ENCODE data around the gene AP3S2. TPM values are rescaled to one million over a fixed set of nuclear protein-coding genes. Genes with fewer than 3 reads are reported as not detected.
A peak's percentile ranks its signal among the peaks of the same experiment; 100 is the strongest.

Gene AP3S2
- total RNA-seq, 2 experiments from 2014 or later, result 25.3 to 28.1 TPM

DNA sequence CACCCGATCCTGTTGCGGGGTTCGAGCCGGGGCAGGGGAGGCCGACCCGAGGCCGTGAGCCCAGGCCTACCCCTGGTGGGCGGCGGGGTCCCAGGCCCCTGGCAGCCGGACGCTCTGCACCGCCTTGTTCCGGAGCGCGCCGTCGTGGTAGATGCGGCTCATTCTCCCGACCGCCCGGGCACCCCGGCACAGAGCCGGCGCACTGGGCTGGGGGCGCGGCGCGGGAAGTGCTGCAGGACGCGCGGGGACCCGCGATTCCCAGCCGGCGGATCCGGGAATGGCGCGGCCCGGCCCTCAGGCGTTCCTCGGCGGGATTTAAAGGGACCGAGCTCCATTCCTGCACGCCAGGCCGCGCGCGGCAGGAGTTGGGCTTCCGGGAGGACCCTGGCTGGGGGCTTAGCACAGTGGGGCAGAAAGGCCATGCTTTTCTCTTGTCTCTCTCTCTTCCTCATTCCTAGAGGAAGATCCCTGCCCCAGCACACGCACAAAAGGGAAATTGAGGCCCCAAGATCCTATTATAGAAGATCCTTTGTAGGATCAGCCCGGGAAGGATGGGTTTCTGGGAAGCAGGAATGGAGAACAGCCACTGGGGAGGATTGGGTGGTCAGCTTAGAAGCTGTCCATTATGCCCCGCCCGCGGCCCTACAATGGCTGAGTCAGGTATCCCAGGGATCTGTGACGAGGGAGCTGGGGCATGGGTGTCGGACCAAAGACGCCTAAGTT is 19.0 kb upstream of the AP3S2 start, which contains the start of gene ARPIN:
TSS of gene ARPIN (minus strand) at position 279 of the 723 bp plus-strand sequence. CDS start at position 162, 117 bp downstream.
- no peak for DNase-seq
- ChIA-PET CTCF (interaction anchor here (0.6 to 1.4 kb wide), 3 partner anchors 21 to 159 kb away, joined by 3 to 10 read pairs (median 4); no protein-coding TSS in a partner anchor), POLR2A (no interaction called here)
- Mint-ChIP-seq H3K36me3 (ENCODE audit: low read depth) (no peaks in the 10 kb centered on the region), H3K27me3 (peaks cover 42% of the 10 kb centered on the region), H3K27ac (no peak within 1 kb of the TSS), H3K4me3 (peak within 1 kb of the TSS; percentile 29), H3K9me3 (no peaks in the 10 kb centered on the region), H3K4me1 (no peaks in the 10 kb centered on the region)

DNA sequence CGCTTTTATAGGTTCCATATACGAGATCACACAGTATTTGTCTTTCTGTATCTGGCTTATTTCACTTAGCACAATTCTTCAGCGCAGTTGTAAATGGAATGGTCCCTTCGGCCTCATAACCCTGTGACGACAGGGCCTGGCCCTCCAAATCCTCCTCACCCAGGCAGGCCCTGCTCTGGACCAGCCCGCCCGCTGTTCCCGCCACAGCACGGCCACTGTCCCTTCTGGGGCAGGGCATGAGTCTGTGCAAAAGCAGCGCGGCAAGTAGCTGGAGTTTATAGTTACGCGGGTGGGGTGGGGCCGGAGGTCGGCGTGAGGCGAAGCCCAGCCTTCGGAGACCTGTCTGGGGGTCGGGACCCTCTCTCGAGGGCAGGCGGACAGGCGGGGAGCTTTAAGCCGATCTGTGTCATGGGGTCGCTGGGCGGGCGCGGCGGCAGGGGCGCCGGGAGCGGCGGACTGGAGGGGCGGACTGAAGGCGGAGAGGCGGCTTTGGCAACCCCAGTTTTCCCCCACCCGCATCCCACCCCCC is 18.4 kb upstream of the AP3S2 start:
- no peak for DNase-seq
- H3K4me3 Mint-ChIP-seq, result no peak overlapping the region
- POLR2A ChIA-PET, result no interaction called here

DNA sequence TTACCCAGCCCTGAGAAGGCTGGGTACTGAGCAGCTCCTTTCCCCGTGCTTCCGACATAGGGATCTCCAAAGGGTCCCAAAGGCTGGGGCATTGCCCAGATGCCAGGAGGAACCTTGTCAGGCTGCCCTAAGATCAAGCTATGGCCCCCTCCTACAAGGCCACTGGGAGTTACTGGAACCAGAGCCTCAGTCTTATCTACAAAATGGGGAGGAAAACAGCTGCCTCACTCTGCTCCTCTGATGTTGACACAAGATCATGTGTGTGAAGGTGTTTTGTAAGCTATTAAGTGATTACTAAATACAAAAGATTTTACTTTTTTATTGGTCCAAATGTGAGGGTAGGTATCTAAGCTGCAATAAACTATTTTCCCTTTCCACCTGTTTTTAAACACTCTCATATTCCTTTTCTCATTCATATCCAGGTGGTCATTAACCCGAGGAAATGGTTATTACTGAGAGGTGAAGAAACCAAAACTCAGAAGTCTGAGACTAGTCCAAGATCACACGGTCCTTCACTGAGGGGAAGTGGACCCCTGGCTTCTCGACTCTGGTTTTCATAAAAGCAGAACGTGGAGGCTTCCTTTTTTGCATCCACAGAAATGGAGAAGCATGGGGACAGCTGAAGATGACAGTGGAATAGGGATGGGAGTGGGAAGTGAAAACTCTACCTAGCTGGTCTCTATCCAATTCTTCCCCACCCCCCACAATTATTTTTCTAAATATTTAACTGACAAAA is 17.3 kb upstream of the AP3S2 start:
- Mint-ChIP-seq H3K27me3 (peaks cover 35% of the 10 kb centered on the region), H3K27ac (no peak overlapping the region), H3K36me3 (ENCODE audit: low read depth) (no peaks in the 10 kb centered on the region), H3K4me3 (no peak overlapping the region), H3K4me1 (no peaks in the 10 kb centered on the region), H3K9me3 (no peaks in the 10 kb centered on the region)
- POLR2A ChIA-PET, result no interaction called here
- DNase-seq, result no peak
- CTCF ChIA-PET, result no interaction called here

More for the DNA sequence above, 18.4 kb upstream of the AP3S2 start:
- Mint-ChIP-seq H3K4me1 (no peaks in the 10 kb centered on the region), H3K27ac (no peak overlapping the region), H3K36me3 (ENCODE audit: low read depth) (no peaks in the 10 kb centered on the region), H3K27me3 (peaks cover 39% of the 10 kb centered on the region), H3K9me3 (no peaks in the 10 kb centered on the region)
- CTCF ChIA-PET, result interaction anchor here (1.4 kb wide), 1 partner anchor 152 kb away, joined by 10 read pairs; no protein-coding TSS in a partner anchor

DNA sequence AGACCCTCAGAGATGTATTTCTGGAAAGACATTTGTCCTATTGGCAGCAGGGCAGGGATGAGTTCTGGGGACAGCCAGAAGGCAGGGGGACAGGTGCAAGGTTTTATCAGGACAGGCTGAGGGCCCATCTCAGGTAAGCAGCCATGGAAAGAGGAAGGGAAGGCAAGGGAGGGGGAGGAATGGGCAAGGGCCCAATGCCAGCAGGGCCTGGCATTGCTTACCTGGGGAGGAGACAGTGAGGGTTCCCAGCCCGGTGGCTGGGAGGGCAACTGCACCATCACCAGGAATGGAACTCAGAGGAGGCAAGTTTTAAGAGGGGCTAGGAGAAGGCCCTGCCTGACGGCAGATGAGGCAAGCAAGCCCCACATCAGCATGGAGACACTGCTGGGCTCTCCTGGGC is 15.8 kb upstream of the AP3S2 start:
- H3K27ac Mint-ChIP-seq, result no peak overlapping the region
- no peak for DNase-seq
- H3K36me3 Mint-ChIP-seq (ENCODE audit: low read depth), result no peaks in the 10 kb centered on the region
- H3K4me3 Mint-ChIP-seq, result no peak overlapping the region
- no peaks in the 10 kb centered on the region for H3K9me3 Mint-ChIP-seq
- no peaks in the 10 kb centered on the region for H3K4me1 Mint-ChIP-seq
- CTCF ChIA-PET, result no interaction called here
- POLR2A ChIA-PET, result no interaction called here
- peaks cover 32% of the 10 kb centered on the region for H3K27me3 Mint-ChIP-seq

DNA sequence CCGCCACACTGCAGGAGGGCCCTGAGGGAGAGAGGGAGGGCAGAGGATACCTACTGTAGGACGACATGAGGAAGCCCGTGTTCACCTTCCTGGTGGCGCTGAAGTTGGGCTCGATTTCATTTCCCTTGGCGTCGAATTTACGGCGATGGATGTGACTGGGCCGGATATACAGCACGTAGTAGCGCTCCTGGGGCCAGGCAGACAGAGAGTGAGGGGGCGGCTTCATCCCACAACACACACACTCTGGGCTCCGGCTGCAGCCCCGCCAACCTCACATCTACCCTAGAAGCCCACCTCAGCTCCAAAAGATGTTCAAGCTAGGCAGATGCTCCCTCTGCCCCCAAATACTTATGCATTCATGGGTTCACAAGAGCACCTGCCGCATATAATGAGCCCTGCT is 14.4 kb upstream of the AP3S2 start:
- Mint-ChIP-seq H3K4me1 (no peaks in the 10 kb centered on the region), H3K27ac (no peak overlapping the region), H3K27me3 (peaks cover 23% of the 10 kb centered on the region), H3K4me3 (no peak overlapping the region), H3K9me3 (no peaks in the 10 kb centered on the region), H3K36me3 (ENCODE audit: low read depth) (no peaks in the 10 kb centered on the region)
- no peak for DNase-seq
- ChIA-PET POLR2A (no interaction called here), CTCF (no interaction called here)

DNA sequence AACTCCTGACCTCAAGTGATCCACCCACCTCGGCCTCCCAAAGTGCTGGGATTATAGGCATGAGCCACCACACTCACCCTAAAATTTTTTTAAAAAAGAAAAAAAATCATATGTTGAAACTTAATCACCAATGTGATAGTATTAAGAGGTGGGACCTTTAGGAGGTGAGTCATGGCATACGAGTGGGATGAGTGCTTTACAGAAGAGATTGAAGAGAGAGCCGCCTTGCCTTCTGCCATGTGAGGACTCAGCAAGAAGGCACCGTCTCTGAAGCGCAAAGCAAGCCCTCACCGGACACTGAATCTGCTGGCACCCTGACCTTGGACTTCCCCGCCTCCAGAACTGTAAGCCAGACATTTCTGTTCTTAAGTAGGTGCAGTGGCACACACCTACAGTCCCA is 13.5 kb upstream of the AP3S2 start:
- ChIA-PET POLR2A (no interaction called here), CTCF (interaction anchor here (0.9 kb wide), 1 partner anchor 11 kb away, joined by 3 read pairs; no protein-coding TSS in a partner anchor)
- H3K36me3 Mint-ChIP-seq (ENCODE audit: low read depth), result no peaks in the 10 kb centered on the region
- H3K9me3 Mint-ChIP-seq, result no peaks in the 10 kb centered on the region
- no peak overlapping the region for H3K4me3 Mint-ChIP-seq
- H3K4me1 Mint-ChIP-seq, result no peaks in the 10 kb centered on the region
- no peak for DNase-seq
- H3K27me3 Mint-ChIP-seq, result peaks cover 19% of the 10 kb centered on the region
- H3K27ac Mint-ChIP-seq, result no peak overlapping the region

DNA sequence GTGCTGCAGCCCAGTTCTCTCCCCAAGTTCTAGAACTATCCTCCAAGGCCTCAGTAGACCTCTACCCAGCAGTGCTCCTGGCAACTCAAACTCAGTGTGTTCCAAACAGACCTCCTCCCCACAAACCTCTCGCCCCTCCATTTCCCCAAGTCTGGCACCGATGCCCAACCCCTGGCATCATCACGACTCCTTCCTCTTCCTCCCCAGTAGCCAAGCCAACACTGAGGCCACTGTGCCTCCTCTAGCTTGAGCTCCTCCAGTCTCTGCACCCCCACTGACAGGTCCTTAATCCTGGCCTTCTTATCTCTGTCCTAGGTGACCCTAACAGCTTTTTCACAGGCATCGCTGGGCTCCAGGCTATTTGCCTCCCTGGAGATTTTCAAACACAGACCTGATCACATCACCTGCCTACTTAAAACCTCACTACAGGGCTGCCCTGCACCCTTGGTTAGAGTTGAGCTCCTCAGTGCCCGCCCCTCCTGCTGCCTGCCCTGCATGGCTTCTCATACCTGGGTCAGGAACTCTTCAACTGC is 12.1 kb upstream of the AP3S2 start:
- DNase-seq, result no peak
- Mint-ChIP-seq H3K9me3 (no peaks in the 10 kb centered on the region), H3K27ac (no peak overlapping the region), H3K4me3 (no peak overlapping the region), H3K27me3 (peaks cover 6% of the 10 kb centered on the region), H3K36me3 (ENCODE audit: low read depth) (no peaks in the 10 kb centered on the region), H3K4me1 (no peaks in the 10 kb centered on the region)
- CTCF ChIA-PET, result interaction anchor here (1.0 kb wide), 2 partner anchors 12 to 15 kb away, joined by 3 read pairs; partner anchors contain the start of gene AP3S2
- POLR2A ChIA-PET, result no interaction called here

DNA sequence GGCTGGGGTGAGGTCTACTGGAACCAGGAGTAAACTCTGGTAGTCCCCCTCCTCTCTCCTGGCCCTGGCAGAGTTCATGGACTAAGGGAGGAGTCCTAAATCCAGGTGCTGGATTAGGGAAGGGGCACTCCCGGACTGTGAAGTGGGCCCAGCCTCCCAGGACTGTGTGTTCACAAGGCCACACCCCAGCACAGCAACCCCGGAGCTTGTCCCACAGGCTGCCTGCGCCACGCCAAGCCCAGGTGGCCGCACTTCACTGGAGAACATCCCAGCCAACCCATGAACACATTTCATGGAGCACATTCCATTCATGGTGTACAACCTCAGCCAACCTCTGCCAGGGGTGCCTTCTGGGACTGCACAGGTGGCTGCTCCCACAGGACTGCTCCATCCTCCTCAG is 10.7 kb upstream of the AP3S2 start:
- no peak overlapping the region for H3K4me3 Mint-ChIP-seq
- CTCF ChIA-PET, result interaction anchor here (1.8 kb wide), 1 partner anchor 167 kb away, joined by 3 read pairs; no protein-coding TSS in a partner anchor
- no peaks in the 10 kb centered on the region for H3K27me3 Mint-ChIP-seq
- no peaks in the 10 kb centered on the region for H3K4me1 Mint-ChIP-seq
- H3K27ac Mint-ChIP-seq, result no peak overlapping the region
- no peaks in the 10 kb centered on the region for H3K36me3 Mint-ChIP-seq (ENCODE audit: low read depth)
- no peak for DNase-seq
- POLR2A ChIA-PET, result no interaction called here
- H3K9me3 Mint-ChIP-seq, result no peaks in the 10 kb centered on the region

DNA sequence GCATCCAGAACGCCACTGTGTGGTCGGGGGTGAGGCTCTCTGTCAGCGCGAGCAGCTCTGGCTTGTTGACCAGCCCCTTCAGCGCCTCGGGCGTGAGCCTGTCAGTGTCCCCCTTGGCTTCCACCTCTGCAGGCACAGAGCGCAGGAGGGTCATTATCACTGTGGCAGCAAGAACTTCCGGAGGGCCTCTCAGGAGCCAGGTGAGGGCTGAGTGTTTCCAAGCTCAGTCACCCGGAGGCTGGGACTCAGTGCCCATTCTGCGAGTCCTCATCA is 10.0 kb upstream of the AP3S2 start:
- Mint-ChIP-seq H3K9me3 (no peaks in the 10 kb centered on the region), H3K4me1 (no peaks in the 10 kb centered on the region), H3K36me3 (ENCODE audit: low read depth) (no peaks in the 10 kb centered on the region), H3K27ac (no peak overlapping the region), H3K4me3 (no peak overlapping the region), H3K27me3 (no peaks in the 10 kb centered on the region)
- no peak for DNase-seq
- CTCF ChIA-PET, result interaction anchor here (1.8 kb wide), 1 partner anchor 167 kb away, joined by 3 read pairs; no protein-coding TSS in a partner anchor
- POLR2A ChIA-PET, result no interaction called here

DNA sequence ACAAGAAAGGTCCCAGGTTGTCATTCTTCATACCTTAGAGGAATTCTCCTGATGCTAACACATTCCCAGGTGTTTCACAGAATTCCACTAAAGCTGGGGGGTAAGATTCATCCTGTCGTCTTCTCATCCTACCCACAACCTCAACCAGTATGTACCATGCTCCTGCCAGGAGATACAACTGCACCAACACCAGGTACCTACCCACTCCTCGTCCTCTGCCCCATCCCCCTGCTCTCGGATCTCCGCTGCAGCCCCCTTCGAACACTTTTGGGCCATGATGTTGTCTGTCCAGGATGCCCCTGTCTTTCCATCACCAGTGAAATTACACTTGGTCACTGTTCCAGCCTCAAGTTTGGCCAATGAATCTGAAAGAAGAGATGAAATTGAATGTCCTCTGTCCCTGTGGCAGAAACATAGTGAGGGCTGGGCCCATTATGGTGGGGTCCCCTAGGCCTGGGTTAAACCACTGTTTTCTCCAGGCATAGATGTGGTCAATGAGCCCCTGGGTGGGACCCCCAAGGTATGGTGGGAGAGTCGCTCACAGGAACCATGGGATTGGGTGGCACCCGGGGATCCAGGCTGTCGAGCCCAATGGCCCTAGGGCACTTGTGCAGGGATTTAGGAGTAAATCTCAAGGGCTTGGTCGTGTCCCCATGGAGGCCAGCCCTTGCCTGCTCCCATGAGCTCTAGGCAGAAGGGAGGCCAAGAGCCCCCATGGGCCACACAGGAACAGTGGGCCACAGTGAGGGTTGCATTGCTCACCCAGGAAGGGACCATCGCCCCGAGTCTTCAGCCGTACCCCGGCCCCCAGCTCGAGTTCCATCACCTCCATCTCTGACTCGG is 9.4 kb upstream of the AP3S2 start:
- Mint-ChIP-seq H3K36me3 (ENCODE audit: low read depth) (no peaks in the 10 kb centered on the region), H3K27ac (no peak overlapping the region)
- POLR2A ChIA-PET, result no interaction called here

DNA sequence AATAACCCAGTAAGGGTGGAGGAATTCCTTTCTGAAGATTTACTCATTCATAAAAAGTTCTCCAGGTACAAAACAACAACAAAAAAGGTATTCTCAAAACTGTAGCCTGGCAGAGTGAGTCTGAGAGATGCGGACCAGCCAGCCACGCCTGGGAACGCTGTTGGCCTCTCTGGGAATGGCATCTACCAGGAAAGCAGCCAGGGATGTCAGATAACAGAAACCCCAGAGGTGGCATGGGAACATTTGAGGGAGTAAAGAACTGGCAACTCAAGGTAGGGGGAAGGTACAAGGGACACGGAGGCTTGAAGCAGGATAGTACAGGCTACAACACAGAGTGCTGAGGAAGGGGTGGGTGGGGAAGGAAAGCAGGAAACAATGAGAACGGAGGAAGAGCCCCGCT is 7.1 kb upstream of the AP3S2 start:
- CTCF ChIA-PET, result interaction anchor here (0.5 kb wide), 1 partner anchor 131 kb away, joined by 3 read pairs; no protein-coding TSS in a partner anchor
- H3K36me3 Mint-ChIP-seq (ENCODE audit: low read depth), result no peaks in the 10 kb centered on the region
- H3K27ac Mint-ChIP-seq, result no peak overlapping the region
- no peaks in the 10 kb centered on the region for H3K9me3 Mint-ChIP-seq
- POLR2A ChIA-PET, result no interaction called here
- H3K4me3 Mint-ChIP-seq, result no peak overlapping the region
- no peaks in the 10 kb centered on the region for H3K4me1 Mint-ChIP-seq
- H3K27me3 Mint-ChIP-seq, result peaks cover 2% of the 10 kb centered on the region
- DNase-seq, result no peak

More for the DNA sequence above, 9.4 kb upstream of the AP3S2 start:
- Mint-ChIP-seq H3K4me3 (no peak overlapping the region), H3K9me3 (no peaks in the 10 kb centered on the region), H3K4me1 (no peaks in the 10 kb centered on the region), H3K27me3 (no peaks in the 10 kb centered on the region)
- no peak for DNase-seq
- CTCF ChIA-PET, result interaction anchor here (0.5 to 1.8 kb wide), 2 partner anchors 168 to 270 kb away, joined by 3 to 5 read pairs; no protein-coding TSS in a partner anchor

DNA sequence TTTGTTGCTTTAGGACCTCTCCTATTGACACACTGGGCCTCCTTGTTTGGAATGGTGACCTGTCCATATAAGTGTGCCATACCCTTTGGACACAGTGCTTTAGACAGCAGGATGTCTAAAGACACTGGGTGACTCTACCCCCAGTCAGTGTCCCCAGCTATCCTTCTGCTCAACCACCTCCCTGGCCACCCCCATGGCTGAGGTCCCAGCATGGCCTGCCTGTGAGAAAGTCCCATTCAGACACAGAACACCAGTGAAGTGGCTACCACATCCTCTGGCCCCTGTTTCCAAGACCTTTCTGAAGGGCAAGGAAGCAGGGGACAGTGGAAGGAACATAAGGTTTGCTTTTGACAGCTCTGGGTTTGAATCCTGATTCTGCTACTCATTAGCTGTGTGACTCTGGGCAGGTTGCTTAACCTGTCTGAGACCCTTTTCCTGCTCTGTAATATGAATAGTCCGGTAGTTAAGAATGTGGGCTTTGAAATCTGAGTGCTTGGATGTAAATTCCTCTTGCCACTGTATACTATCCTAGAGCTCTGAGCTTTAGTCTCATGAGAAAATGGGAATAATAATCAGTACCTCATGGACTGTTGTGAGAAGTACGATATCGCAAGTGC is 6.3 kb upstream of the AP3S2 start:
- no peak for DNase-seq
- POLR2A ChIA-PET, result no interaction called here
- CTCF ChIA-PET, result interaction anchor here (0.5 to 2.4 kb wide), 3 partner anchors 11 to 148 kb away, joined by 3 to 13 read pairs (median 3); no protein-coding TSS in a partner anchor

More for the DNA sequence above, 6.3 kb upstream of the AP3S2 start:
- peaks cover 1% of the 10 kb centered on the region for H3K4me1 Mint-ChIP-seq
- peaks cover 2% of the 10 kb centered on the region for H3K27me3 Mint-ChIP-seq
- H3K4me3 Mint-ChIP-seq, result no peak overlapping the region
- H3K27ac Mint-ChIP-seq, result no peak overlapping the region
- no peaks in the 10 kb centered on the region for H3K9me3 Mint-ChIP-seq
- H3K36me3 Mint-ChIP-seq (ENCODE audit: low read depth), result no peaks in the 10 kb centered on the region
